Measurements from ENCODE around the gene MYCN. TPM values are rescaled to one million over a fixed set of nuclear protein-coding genes. Genes with fewer than 3 reads are reported as not detected.
"Not testable (repeated sequence)": the region's sequence is repeated elsewhere in the genome, so short reads cannot be mapped to it uniquely, and the experiment has no call there.

Gene MYCN
- total RNA-seq, 2 experiments from 2014 or later = not detected

- H3K36me3 Mint-ChIP-seq = no peaks in the 10 kb centered on the region
- H3K27me3 Mint-ChIP-seq = peaks cover 5% of the 10 kb centered on the region
- DNase-seq (no peak), ATAC-seq (no peak)
- no peak overlapping the region for H3K4me3 Mint-ChIP-seq
- H3K9me3 Mint-ChIP-seq (ENCODE audit: low read depth) = no peaks in the 10 kb centered on the region
- CTCF ChIA-PET = no interaction called here
- no peaks in the 10 kb centered on the region for H3K4me1 Mint-ChIP-seq
- H3K27ac Mint-ChIP-seq = no peak overlapping the region
These were observed 9.2 kb downstream of the MYCN start for GRCh38 chr2:15949551-15949950.

- no peak overlapping the region for H3K27ac Mint-ChIP-seq
- DNase-seq = no peak
- no peak for ATAC-seq
- no peaks in the 10 kb centered on the region for H3K9me3 Mint-ChIP-seq (ENCODE audit: low read depth)
- no peak overlapping the region for H3K4me3 Mint-ChIP-seq
- no peaks in the 10 kb centered on the region for H3K36me3 Mint-ChIP-seq
- CTCF ChIA-PET = no interaction called here
- H3K27me3 Mint-ChIP-seq = peaks cover 2% of the 10 kb centered on the region
- H3K4me1 Mint-ChIP-seq = no peaks in the 10 kb centered on the region
These were observed 10.0 kb downstream of the MYCN start for GRCh38 chr2:15950088-15950952.

GRCh38 chr2:15951936-15952335, 11.6 kb downstream of the MYCN start:
- CTCF ChIA-PET; ATAC-seq; H3K4me3 Mint-ChIP-seq; H3K9me3 Mint-ChIP-seq (ENCODE audit: low read depth); DNase-seq; H3K27me3 Mint-ChIP-seq; H3K36me3 Mint-ChIP-seq; H3K4me1 Mint-ChIP-seq; H3K27ac Mint-ChIP-seq: not testable (repeated sequence)

- H3K27me3 Mint-ChIP-seq = no peaks in the 10 kb centered on the region
- no peaks in the 10 kb centered on the region for H3K4me1 Mint-ChIP-seq
- no peak overlapping the region for H3K4me3 Mint-ChIP-seq
- H3K9me3 Mint-ChIP-seq (ENCODE audit: low read depth) = no peaks in the 10 kb centered on the region
- no peaks in the 10 kb centered on the region for H3K36me3 Mint-ChIP-seq
- CTCF ChIA-PET = no interaction called here
- DNase-seq (no peak), ATAC-seq (no peak)
- no peak overlapping the region for H3K27ac Mint-ChIP-seq
These were observed 12.2 kb downstream of the MYCN start for GRCh38 chr2:15952451-15953146.

GRCh38 chr2:15953147-15953630, 12.8 kb downstream of the MYCN start:
- no peaks in the 10 kb centered on the region for H3K27me3 Mint-ChIP-seq
- H3K4me3 Mint-ChIP-seq = no peak overlapping the region
- ATAC-seq (no peak), DNase-seq (no peak)
- H3K27ac Mint-ChIP-seq = no peak overlapping the region
- no peaks in the 10 kb centered on the region for H3K4me1 Mint-ChIP-seq
- no peaks in the 10 kb centered on the region for H3K36me3 Mint-ChIP-seq
- CTCF ChIA-PET = no interaction called here
- H3K9me3 Mint-ChIP-seq (ENCODE audit: low read depth) = no peaks in the 10 kb centered on the region

GRCh38 chr2:15953891-15954680, 13.7 kb downstream of the MYCN start:
- Mint-ChIP-seq H3K27ac (no peak overlapping the region), H3K36me3 (no peaks in the 10 kb centered on the region), H3K27me3 (no peaks in the 10 kb centered on the region), H3K4me1 (no peaks in the 10 kb centered on the region), H3K4me3 (no peak overlapping the region), H3K9me3 (ENCODE audit: low read depth) (no peaks in the 10 kb centered on the region)
- no peak for ATAC-seq
- CTCF ChIA-PET = no interaction called here
- no peak for DNase-seq

- H3K9me3 Mint-ChIP-seq (ENCODE audit: low read depth) = no peaks in the 10 kb centered on the region
- H3K27me3 Mint-ChIP-seq = no peaks in the 10 kb centered on the region
- CTCF ChIA-PET = no interaction called here
These were observed 14.4 kb downstream of the MYCN start for GRCh38 chr2:15954761-15955160.

GRCh38 chr2:15955232-15955988, 15.1 kb downstream of the MYCN start:
- no peaks in the 10 kb centered on the region for H3K9me3 Mint-ChIP-seq (ENCODE audit: low read depth)
- no peak overlapping the region for H3K27ac Mint-ChIP-seq
- CTCF ChIA-PET = no interaction called here
- H3K36me3 Mint-ChIP-seq = no peaks in the 10 kb centered on the region
- DNase-seq (no peak), ATAC-seq (no peak)
- no peaks in the 10 kb centered on the region for H3K4me1 Mint-ChIP-seq
- no peaks in the 10 kb centered on the region for H3K27me3 Mint-ChIP-seq
- H3K4me3 Mint-ChIP-seq = no peak overlapping the region

More at GRCh38 chr2:15954761-15955160, 14.4 kb downstream of the MYCN start:
- H3K4me1 Mint-ChIP-seq = no peaks in the 10 kb centered on the region
- H3K4me3 Mint-ChIP-seq = no peak overlapping the region
- ATAC-seq (no peak), DNase-seq (no peak)
- H3K27ac Mint-ChIP-seq = no peak overlapping the region
- no peaks in the 10 kb centered on the region for H3K36me3 Mint-ChIP-seq

GRCh38 chr2:15956230-15956629, 15.9 kb downstream of the MYCN start:
- Mint-ChIP-seq H3K4me3 (no peak overlapping the region), H3K36me3 (no peaks in the 10 kb centered on the region), H3K9me3 (ENCODE audit: low read depth) (no peaks in the 10 kb centered on the region), H3K27ac (no peak overlapping the region), H3K4me1 (no peaks in the 10 kb centered on the region), H3K27me3 (no peaks in the 10 kb centered on the region)
- no peak for DNase-seq
- CTCF ChIA-PET = no interaction called here
- ATAC-seq = no peak

GRCh38 chr2:15956751-15957736, 16.7 kb downstream of the MYCN start:
- no peaks in the 10 kb centered on the region for H3K9me3 Mint-ChIP-seq (ENCODE audit: low read depth)
- no peaks in the 10 kb centered on the region for H3K36me3 Mint-ChIP-seq
- DNase-seq (no peak), ATAC-seq (no peak)
- CTCF ChIA-PET = no interaction called here
- H3K4me3 Mint-ChIP-seq = no peak overlapping the region
- no peaks in the 10 kb centered on the region for H3K27me3 Mint-ChIP-seq
- no peaks in the 10 kb centered on the region for H3K4me1 Mint-ChIP-seq
- no peak overlapping the region for H3K27ac Mint-ChIP-seq

GRCh38 chr2:15957881-15958713, 17.7 kb downstream of the MYCN start:
- H3K4me3 Mint-ChIP-seq = no peak overlapping the region
- no peak overlapping the region for H3K27ac Mint-ChIP-seq
- DNase-seq (no peak), ATAC-seq (no peak)
- no peaks in the 10 kb centered on the region for H3K36me3 Mint-ChIP-seq
- CTCF ChIA-PET = no interaction called here
- H3K27me3 Mint-ChIP-seq = no peaks in the 10 kb centered on the region
- H3K4me1 Mint-ChIP-seq = no peaks in the 10 kb centered on the region
- no peaks in the 10 kb centered on the region for H3K9me3 Mint-ChIP-seq (ENCODE audit: low read depth)

Data from activated CD8-positive, alpha-beta memory T cell treated with anti-CD3 and anti-CD28 coated beads, Interleukin-2, amount 10 ng/mL, durations not matched to agents 7 days and 5 days (primary cell).